Transverse colon (tissue), 4 donors: ENCODE results near the gene SLX4IP.

ENCODE experiments used
- CTCF ChIP-seq, 5 experiments: fragments of 200-600 bp in 3 of 5; fragments of 450-650 bp in 2 of 5; sonication (generic) in 3 of 5; IDR thresholded peaks; 1 replicate in 2 of 5; 2 replicates in 3 of 5; pipeline ENCODE4 v1.5.1; 2016 to 2017; ENCODE audit warnings: antibody characterized with exemption in 5 of 5, inconsistent platforms in 3 of 5, mild to moderate bottlenecking in 2 of 5, moderate library complexity in 1 of 5
- EP300 ChIP-seq: sonication (generic); formaldehyde crosslinking; IDR thresholded peaks from one replicate; pipeline ENCODE4 v1.6.1; 2017; ENCODE audit warnings: antibody characterized with exemption, low read depth
- POLR2A ChIP-seq: fragments of 450-650 bp; IDR thresholded peaks from one replicate; pipeline ENCODE4 v1.6.1; 2016; ENCODE audit warnings: antibody characterized with exemption, mild to moderate bottlenecking, moderate library complexity
- POLR2AphosphoS5 ChIP-seq, 3 donors: sonication (generic); formaldehyde crosslinking; IDR thresholded peaks; one replicate each; pipeline ENCODE4 v1.6.1; 2016; ENCODE audit warnings: antibody characterized with exemption in 3 of 3

GRCh38 chr20:10474606-10475184 lies 39.6 kb downstream of the SLX4IP start:
- TF ChIP-seq CTCF (IDR thresholded peaks at IDR 0.05) (no peak), POLR2AphosphoS5 (IDR thresholded peaks at IDR 0.05) (no peak), EP300 (no peak), POLR2A (no peak)
